Stromal cell of bone marrow (primary cell): Measurements from ENCODE around the gene RCN2.
A peak's percentile ranks its signal among the peaks of the same experiment; 100 is the strongest.

ENCODE experiments used
- DNase-seq: peaks from one replicate; pipeline ENCODE4 v3.0.0-alpha.2; 2012; ENCODE audit warnings: low read depth

RCN2 gene

DNA sequence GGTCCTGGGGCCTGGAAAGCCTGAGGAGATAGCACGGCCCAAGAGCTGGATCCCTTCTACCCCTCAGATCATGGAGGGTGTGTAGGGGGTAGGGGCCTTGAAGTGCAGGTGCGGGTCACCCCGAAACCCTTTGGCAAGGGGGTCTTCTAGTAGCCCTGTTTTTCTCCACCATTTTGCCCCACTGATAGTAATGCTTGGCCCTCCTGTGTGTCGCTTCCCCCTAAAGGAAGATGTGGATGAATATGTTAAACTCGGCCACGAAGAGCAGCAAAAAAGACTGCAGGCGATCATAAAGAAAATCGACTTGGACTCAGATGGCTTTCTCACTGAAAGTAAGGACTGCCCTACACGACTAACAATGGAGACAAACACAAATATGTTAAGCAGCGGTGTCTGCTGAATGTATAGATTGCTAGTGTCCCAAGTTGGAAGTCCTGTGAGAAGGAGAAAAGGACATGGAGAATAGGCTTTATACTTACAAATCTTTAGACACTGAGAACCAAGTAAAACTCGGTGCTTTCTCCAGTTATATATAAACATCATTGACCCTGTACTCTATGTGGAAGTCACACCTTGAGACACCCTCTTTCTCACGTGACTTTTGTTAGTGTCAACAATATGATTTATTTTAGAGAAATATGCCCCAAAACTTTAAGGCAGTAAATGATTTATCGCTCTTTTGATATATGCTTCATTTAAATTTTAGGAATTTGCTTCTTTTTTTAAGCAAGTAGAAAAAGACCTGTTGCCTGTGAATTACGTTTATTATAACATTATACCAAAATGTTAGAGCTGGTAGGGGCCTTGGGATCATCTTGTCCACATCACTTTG, 802 bp downstream of the RCN2 start:
- no peak for DNase-seq

- no peak for DNase-seq
Observed at GRCh38 chr15:76935620-76936019, 4.1 kb downstream of the RCN2 start.

DNA sequence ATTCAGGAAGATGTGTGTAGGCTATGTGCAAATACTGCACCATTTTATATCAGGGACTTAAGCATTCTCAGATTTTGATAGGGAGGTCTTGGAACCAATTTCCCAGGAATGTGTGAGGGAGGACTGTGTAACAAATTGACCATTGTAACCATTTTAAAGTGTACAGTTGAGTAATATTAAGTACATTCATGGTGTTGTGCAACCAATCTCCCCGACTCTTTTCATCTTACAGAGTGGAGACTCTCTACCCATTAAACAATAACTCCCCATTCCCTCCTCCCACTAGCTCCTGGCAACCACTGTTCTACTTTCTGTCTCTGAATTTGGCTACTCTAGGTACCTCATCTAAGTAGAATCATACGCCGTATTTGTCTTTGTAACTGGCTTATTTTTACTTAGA, 5.1 kb downstream of the RCN2 start:
- DNase-seq = no peak

- DNase-seq = no peak
Observed at GRCh38 chr15:76938752-76939151, 7.2 kb downstream of the RCN2 start.

DNA sequence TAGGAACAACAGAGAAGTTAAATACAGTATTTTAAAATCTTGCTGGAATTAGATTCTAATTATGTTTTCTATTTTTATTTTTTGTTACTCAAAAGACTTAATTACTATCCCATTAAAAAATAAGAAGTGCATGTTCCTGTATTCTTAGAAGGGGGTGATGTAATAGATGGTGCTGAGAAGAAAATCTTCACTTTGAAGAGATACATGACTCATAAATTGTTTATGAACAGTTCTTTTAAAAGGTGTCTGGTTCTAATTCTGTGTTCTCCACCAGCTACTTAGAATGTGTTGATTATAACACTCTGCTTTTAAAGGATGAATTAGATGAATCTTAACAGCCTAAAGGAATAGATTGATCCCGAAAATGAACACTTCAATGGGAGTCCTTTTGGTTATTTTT, 8.2 kb downstream of the RCN2 start:
- DNase-seq = no peak

DNA sequence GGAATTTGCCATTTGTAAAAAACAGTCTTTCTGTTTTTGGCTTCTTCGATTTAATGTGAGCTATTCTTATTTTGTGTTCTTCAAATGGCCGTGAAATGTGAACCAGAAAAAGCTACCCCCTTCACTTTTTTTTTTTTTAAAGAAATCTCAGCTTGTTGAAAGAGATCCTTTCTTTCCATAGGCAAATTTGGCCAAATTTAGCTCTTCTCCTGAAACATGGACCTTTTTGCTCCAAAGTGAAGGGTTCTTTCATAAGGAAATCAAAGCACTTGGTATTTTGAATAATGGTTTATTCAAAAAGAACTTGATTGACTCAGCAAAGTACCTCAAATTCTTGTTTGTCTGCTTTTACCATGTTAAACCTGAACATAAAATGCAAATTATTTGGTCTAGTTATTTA, 10.1 kb downstream of the RCN2 start:
- DNase-seq = no peak

- no peak for DNase-seq
Observed at GRCh38 chr15:76942331-76942730, 10.8 kb downstream of the RCN2 start.

- DNase-seq = no peak
Observed at GRCh38 chr15:76945494-76946093, 14.0 kb downstream of the RCN2 start.

DNA sequence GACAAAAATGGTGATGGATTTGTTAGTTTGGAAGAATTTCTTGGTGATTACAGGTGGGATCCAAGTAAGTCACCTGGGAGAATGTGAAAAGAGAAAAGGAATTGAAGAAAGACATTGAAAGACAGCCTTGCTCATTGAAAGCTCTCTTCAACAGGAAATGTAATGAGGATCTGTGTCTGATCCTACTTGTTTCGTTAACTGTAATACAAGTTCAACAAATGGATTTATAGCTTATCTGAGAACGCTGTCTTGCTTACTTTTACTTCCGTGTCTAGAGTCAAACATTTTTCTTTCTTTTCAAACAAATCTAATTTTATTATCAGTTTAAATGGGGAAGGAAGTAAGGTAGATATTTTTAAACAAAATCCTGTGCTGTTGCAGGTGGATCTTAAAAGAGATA, 15.9 kb downstream of the RCN2 start:
- DNase-seq = no peak

GRCh38 chr15:76951220-76951619, 19.7 kb downstream of the RCN2 start:
- DNase-seq = no peak

- DNase-seq = no peak
Observed at GRCh38 chr15:76953913-76954312, 22.4 kb downstream of the RCN2 start.

DNA sequence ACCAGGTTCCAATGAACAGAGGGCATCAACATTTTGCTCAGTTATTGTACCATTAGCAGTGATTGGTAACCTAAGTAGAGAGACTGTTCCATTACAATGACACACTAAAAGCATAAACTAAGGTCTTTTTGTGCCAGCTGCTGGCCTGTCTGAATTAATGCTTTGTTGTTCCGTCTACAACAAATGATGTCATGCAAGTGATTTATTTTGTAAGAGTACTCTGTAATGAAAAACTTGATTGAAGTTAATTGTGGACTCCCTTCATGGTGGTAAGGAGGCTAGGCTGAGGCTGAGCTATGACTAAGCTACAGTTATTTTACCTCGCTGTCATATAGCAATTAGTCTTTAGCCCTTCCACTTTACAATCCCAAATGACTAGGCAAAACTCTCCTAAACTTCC, 23.2 kb downstream of the RCN2 start:
- no peak for DNase-seq

GRCh38 chr15:76961268-76962011, 29.9 kb downstream of the RCN2 start:
- no peak for DNase-seq

DNA sequence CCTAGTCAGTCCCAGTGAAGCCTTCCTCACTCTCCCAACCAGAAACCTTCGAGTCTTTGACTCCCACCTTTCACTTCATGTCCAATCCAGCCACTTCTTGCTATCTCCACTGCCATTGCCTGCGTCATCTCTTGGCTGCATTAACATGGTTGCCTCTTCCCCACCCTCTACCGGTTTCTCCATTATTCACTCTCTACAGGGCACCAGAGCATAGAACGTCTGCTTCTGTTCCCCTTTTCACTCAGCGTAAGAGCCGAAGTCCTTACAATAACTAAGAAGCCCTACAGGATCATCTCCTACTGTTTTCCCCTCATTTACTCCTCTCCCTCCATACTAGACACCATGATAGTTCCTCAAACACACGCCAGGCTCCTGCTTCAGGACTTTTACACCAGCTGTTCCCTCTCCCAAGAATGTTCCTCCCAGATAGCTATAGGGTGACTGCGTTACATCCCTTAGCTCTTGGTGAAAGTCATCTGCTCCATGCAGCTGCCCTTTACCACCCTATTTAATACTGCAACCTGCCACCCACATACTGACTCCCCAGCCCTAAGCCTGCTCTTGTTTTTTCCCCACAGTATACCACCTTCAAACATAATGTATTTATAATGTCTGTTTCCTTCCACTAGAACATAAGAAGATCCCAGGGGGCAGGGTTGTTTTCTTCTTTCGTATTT, 30.9 kb downstream of the RCN2 start:
- no peak for DNase-seq

GRCh38 chr15:76963596-76963995, 32.0 kb downstream of the RCN2 start:
- no peak for DNase-seq

GRCh38 chr15:76964157-76964556, 32.6 kb downstream of the RCN2 start:
- DNase-seq = no peak

- peak; percentile 58 for DNase-seq
Observed at GRCh38 chr15:76966051-76966450, 34.5 kb downstream of the RCN2 start.

- no peak for DNase-seq
Observed at GRCh38 chr15:76967067-76967466, 35.5 kb downstream of the RCN2 start.

DNA sequence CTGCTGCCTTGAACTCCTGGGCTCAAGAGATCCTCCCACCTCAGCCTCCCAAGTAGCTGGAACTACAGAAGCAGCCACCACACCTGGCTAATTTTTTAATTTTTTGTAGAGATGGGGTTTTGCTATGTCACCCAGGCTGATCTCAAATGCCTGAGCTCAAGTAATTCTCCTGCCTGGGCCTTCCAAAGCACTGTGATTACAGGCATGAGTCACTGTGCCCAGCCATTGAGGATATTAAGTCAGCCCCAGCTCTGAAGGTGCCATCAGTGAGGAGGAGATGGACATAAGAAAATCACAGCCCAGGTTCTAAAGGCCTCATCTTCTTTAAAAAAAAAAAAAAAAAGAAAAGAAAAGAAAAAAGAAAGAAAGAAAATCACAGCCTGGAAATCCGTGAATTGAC, 36.8 kb downstream of the RCN2 start:
- DNase-seq = no peak

DNA sequence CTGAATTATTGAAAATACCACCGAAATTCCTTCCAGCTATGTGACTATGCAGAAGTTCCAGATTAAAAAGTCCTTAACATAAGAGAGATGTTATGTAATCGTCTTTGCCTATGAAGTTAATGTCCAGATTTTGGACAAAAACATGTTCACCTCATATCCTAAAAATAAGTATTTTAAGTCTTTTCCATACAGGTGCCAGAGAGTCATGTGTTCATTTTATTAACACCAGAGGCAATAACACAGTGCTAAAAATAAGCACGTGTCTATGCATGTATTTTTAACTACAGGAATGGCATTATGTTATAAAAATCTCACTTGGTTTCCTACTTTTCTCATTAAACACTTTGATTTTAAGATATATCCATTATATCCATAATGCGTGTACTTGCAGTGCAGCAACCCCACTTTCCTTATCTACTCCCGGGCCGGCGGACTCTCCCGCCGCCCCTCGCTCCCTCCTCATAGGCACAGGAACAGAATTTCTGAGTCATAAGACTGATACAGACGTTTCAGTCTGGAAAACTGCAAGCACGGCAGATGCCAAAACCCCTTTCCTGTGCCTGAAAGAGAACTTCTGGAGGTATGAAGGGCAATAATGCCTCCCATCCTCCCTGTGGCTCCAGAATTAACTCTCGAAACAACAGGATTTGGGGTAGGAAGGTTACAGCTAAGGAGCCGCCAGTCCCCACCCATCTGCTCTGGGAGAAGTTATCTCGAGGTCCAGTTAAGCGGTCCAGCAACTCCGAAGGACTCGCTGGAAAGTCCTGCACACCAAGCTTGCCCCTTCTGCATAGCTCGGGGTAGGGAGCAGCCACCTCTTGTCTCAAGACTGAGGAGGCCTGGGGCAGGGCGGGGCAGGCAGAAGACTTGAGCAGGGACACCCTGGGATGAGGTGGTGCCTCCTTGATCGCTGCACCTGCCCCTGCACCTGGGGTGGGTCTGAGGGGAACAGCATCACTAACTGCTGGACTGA, 41.1 kb downstream of the RCN2 start:
- no peak for DNase-seq

DNA sequence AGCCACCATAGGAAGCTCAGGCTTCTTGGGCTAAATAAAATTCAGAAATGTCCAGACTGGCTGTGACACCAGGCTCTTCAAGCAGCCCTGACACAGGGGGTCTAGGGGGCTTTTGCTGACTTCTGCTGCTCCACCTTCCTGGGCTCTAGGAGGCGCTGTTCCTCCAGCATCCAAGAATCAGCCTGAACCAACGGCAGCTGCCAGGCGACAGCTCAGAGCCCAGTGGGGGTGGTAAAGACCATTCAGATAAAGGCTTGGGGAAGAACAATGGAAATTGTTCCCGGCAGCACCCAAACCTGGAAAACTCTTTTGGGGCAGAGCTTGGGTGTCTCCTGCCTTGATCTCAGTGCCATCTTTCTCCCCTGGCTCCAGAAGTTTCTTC, 41.8 kb downstream of the RCN2 start:
- DNase-seq = no peak
